ENCODE results near the gene NUMA1. TPM values are rescaled to one million over a fixed set of nuclear protein-coding genes. Genes with fewer than 3 reads are reported as not detected.

NUMA1 gene
- total and polyA plus RNA-seq, 9 of the 15 experiments (the other 6 are each of a cell fraction or from before 2014, with no cell fraction given) = 4.1 to 104 (median 51.2) TPM

DNA sequence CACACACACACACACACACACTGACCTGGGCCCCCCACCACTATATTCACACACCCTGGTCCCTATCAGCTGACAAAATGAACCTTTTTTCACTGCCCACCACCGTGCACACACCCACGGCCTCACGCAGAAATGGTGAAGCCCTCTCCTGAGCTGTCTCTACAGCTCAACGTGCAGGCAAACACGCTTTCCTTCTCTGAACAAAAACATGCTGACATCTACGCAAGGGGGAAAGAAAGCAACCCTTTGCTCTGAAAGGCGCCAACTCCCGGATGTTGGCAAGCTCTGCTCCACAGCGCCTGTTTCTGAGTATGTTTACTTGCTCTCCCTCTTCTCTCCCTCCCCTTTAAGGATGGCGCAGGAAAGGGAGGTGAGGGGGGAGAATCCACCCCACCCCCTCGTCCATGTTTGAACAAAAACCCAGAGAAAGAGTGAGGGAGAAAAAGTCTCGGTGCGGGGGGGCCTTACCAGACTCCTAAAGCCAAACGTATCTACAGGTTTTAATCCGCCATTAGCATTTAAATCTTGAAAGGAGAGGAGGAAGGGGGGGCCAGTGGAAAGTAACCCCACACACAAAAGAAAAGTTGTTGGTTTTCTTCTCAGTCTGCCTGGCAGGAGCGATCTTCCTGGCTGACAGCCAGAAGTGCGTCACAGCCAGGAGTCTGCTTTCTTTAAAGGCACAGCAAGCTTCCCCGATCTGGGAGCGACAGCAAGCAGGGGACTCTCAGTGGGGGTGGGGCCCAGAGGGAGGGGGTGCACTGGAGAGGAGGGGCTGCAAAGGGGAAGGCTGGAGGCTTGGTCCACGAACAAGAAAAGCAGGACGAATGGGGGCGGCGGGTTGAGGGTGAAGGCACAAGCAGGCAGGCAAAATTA, 39.6 kb downstream of the NUMA1 start (continued):
- TF ChIP-seq EP300 (IDR thresholded peaks at IDR 0.05; ENCODE audit: low read length) (no peak), ZNF507 (tag; conservative IDR thresholded peaks at IDR 0.05) (no peak), PKNOX1 (IDR thresholded peaks at IDR 0.05) (peak; percentile 54), PHF21A (IDR thresholded peaks at IDR 0.05; ENCODE audit: borderline replicate concordance, low read depth) (0 out of 2 replicates have a peak, but pooled peaks have one; percentile 6), ZNF184 (CRISPR knock-in tag; IDR thresholded peaks at IDR 0.05) (no peak), LCOR (CRISPR knock-in tag; IDR thresholded peaks at IDR 0.05) (no peak), ASH1L (IDR thresholded peaks at IDR 0.05; ENCODE audit: borderline replicate concordance, low read depth, partially characterized antibody) (no peak), RBM17 (IDR thresholded peaks at IDR 0.05; ENCODE audit: borderline replicate concordance, low read depth, low read length) (no peak), PRPF4 (IDR thresholded peaks at IDR 0.05; ENCODE audit: insufficient read depth, low read depth, low read length, poor library complexity, severe bottlenecking) (no peak), CXXC5 (CRISPR knock-in tag; IDR thresholded peaks at IDR 0.05) (no peak; the same call in 1 of the 2 replicates), NFIX (CRISPR knock-in tag; IDR thresholded peaks at IDR 0.05; ENCODE audit: low read depth) (0 out of 2 replicates have a peak, but pooled peaks have one; percentile 9), ZNF133 (CRISPR knock-in tag; IDR thresholded peaks at IDR 0.05) (no peak), EP400 (IDR thresholded peaks at IDR 0.05) (peak; percentile 47; the same call in 1 of the 2 replicates), CREB1 (IDR thresholded peaks at IDR 0.05) (peak; percentile 53; the same call in 1 of the 2 replicates), CREB1 (CRISPR knock-in tag; IDR thresholded peaks at IDR 0.05) (peak; percentile 32; the same call in 1 of the 2 replicates), KAT8 (IDR thresholded peaks at IDR 0.05; ENCODE audit: low read depth) (no peak), THRA (IDR thresholded peaks at IDR 0.05) (no peak), JUND (IDR thresholded peaks at IDR 0.05; ENCODE audit: borderline replicate concordance, low read depth, low read length) (0 out of 2 replicates have a peak, but pooled peaks have one; percentile 8), JUND (tag; IDR thresholded peaks at IDR 0.05; ENCODE audit: borderline replicate concordance, low read depth, low read length) (no peak; the same call in 2 of the 3 replicates), E2F4 (CRISPR knock-in tag; IDR thresholded peaks at IDR 0.05; ENCODE audit: low read depth) (no peak), MAFF (IDR thresholded peaks at IDR 0.05; ENCODE audit: low read length) (no peak)
- TF ChIP-seq, protein P1, sequence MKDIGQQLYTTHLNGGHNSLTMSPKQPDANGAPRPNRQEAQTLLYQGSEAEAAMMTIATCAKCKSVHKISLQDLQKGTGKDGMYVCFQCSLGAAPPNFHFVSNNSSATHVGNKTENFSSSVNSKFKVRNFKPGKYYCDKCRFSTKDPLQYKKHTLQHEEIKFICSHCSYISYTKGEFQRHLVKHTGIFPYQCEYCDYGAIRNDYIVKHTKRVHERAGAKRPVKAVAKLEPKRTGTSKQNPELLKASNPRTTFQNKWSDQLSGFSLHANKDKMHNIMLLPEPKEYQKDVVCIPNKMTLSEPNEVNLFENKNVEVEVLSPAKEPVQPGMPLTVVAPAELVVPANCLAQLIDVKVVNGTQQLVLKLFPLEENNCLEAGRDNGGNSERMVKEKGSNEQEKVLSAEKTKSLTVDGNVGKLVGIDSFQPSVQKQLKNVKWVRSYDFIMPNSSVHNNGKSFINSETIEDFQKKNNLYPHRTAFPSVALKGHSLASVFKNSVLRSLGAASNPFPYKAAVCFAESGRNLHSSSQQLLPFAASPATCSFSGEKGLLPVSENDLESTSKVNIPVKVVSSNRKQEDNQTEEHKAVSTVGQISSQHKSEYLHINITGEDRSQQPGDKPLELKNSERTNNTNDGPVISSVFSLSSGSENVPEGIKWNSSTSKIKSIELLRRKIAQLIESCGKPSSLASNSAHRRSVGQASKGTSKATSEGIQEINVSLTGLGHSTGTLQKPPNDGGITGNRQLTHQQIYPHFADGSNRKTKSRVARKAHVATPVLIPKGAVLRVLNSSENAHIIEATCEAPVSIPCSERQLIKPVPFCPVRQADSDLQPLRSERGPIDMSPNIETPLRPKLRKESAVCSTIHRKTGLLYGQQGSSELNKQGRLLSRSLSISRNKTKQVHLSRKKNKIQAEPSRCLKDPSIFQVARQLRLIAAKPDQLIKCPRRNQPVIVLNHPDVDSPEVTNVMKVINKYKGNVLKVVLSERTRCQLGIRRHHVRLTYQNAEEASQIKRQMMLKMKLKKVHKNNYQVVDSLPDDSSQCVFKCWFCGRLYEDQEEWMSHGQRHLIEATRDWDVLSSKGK (CRISPR knock-in tag; IDR thresholded peaks at IDR 0.05) = no peak

Measured in K562 (cell line).